ENCODE results near the gene SLC44A5.

- TF ChIP-seq CTCF (conservative IDR thresholded peaks at IDR 0.05; ENCODE audit: low read length): no peak
- TF ChIP-seq EZH2phosphoT487 (IDR thresholded peaks at IDR 0.05; ENCODE audit: borderline replicate concordance): no peak
Measured at GRCh38 chr1:75353051-75353450, 257.9 kb downstream of the SLC44A5 start.
